HL-60 (cell line): ENCODE measurements around the gene CSF1R.

Experiments
- DNase-seq, 2 experiments: peaks; one replicate each; pipeline ENCODE4 v3.0.0-alpha.2; 2010 to 2020; ENCODE audit warnings: low read depth in 1 of 2, low spot score in 1 of 2
- H3K27ac ChIP-seq: fragments of 250-450 bp; sonication (Bioruptor Pico); replicated peaks from 2 replicates; pipeline ENCODE4 v1.5.1; 2020; ENCODE audit warnings: mild to moderate bottlenecking, moderate library complexity
- H3K27me3 ChIP-seq: fragments of 250-450 bp; sonication (Bioruptor Pico); 2 replicates; pipeline ENCODE4 v1.5.1; 2021; ENCODE audit warnings: mild to moderate bottlenecking, moderate library complexity; ENCODE audit not compliant: insufficient read depth, poor library complexity, severe bottlenecking
- H3K4me3 ChIP-seq: replicated peaks from 2 replicates; pipeline ENCODE4 v1.5.1; 2011; ENCODE audit warnings: mild to moderate bottlenecking, control low read depth, low read length; ENCODE audit not compliant: insufficient read depth
- GABPA ChIP-seq: IDR thresholded peaks from 2 replicates; pipeline ENCODE4 v1.6.1; 2012; ENCODE audit warnings: low read depth
- POLR2AphosphoS5 ChIP-seq: IDR thresholded peaks from 2 replicates; pipeline ENCODE4 v1.6.1; 2012; ENCODE audit warnings: low read depth
- SPI1 ChIP-seq: IDR thresholded peaks from 2 replicates; pipeline ENCODE4 v1.6.1; 2012; ENCODE audit warnings: low read depth, mild to moderate bottlenecking, borderline replicate concordance
- TF ChIP-seq, protein P1 (sequence below): IDR thresholded peaks from 2 replicates; pipeline ENCODE4 v1.6.1; 2012; ENCODE audit warnings: low read depth; ENCODE audit not compliant: insufficient replicate concordance
- TF ChIP-seq, protein P2 (sequence below): IDR thresholded peaks from one replicate; pipeline ENCODE4 v1.5.1; 2011; ENCODE audit warnings: low read length, control low read depth, inconsistent platforms; ENCODE audit not compliant: insufficient read depth

The CSF1R gene

DNA sequence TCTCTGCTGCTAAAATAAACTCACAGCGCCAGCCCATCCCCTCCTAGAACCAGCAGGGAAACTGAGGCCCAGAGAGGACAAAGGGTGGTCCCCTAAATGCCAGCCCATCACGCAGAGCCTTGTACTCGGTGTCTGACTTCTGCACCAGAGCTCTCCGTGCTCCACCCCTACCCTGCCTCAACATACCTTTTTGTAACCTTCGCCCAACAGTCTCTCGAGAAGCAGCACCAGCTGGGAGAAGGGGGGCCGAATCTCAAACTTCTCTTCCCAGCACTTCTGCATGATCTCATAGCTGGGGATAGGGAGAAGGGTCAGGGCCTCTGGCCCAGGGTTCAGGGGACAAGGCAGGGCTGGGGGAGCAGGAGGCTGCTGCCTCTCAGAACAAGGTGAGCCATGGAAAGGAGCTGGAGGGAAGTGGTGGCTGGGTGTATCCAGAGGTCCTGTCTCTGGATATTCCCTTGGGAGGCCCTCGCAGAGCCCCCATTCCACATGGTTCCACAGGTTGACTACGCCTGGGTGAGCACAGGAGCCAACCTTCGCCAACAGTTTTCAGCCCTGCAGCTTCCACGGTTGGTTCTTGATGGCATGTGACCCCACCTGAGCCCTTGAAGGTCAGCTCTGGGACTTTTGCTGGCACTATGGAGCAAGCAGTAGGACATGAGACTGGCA lies 32.3 kb upstream of the CSF1R start:
- H3K4me3 ChIP-seq = no peak overlapping the region
- H3K27me3 ChIP-seq = no peaks in the 10 kb centered on the region

DNA sequence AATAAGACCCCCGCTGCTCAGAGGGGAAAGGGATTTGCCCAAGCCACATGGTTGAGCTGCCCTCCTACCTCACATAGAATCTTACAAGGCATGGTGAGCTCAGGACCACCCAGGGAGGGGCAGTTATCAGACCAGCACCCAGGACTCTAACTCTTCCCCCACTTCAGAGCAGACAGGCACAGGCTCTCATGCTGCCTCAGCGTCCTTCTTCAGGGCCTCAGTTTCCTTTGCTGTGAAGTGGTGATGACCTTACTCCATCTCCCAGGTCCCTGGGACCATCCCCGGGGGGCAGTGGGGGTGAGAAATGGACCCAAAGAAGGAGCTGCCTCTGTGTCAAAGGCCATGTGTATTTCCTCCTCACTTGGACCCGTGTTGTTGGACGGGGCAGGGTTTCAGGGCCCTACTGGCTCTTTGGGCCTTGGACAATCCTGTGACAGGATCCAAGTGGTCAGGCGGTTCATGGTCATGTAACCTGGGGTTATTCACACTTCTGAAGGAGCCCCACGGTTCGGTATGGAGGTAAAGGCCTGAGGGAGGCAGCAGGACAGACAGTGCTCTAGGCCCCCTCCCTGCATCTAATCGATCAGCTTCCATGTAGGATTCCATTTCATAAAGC lies 31.7 kb upstream of the CSF1R start:
- TF ChIP-seq, protein P1, sequence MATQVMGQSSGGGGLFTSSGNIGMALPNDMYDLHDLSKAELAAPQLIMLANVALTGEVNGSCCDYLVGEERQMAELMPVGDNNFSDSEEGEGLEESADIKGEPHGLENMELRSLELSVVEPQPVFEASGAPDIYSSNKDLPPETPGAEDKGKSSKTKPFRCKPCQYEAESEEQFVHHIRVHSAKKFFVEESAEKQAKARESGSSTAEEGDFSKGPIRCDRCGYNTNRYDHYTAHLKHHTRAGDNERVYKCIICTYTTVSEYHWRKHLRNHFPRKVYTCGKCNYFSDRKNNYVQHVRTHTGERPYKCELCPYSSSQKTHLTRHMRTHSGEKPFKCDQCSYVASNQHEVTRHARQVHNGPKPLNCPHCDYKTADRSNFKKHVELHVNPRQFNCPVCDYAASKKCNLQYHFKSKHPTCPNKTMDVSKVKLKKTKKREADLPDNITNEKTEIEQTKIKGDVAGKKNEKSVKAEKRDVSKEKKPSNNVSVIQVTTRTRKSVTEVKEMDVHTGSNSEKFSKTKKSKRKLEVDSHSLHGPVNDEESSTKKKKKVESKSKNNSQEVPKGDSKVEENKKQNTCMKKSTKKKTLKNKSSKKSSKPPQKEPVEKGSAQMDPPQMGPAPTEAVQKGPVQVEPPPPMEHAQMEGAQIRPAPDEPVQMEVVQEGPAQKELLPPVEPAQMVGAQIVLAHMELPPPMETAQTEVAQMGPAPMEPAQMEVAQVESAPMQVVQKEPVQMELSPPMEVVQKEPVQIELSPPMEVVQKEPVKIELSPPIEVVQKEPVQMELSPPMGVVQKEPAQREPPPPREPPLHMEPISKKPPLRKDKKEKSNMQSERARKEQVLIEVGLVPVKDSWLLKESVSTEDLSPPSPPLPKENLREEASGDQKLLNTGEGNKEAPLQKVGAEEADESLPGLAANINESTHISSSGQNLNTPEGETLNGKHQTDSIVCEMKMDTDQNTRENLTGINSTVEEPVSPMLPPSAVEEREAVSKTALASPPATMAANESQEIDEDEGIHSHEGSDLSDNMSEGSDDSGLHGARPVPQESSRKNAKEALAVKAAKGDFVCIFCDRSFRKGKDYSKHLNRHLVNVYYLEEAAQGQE = no peak
- TF ChIP-seq SPI1 (no peak), POLR2AphosphoS5 (no peak), GABPA (no peak)
- TF ChIP-seq, protein P2, sequence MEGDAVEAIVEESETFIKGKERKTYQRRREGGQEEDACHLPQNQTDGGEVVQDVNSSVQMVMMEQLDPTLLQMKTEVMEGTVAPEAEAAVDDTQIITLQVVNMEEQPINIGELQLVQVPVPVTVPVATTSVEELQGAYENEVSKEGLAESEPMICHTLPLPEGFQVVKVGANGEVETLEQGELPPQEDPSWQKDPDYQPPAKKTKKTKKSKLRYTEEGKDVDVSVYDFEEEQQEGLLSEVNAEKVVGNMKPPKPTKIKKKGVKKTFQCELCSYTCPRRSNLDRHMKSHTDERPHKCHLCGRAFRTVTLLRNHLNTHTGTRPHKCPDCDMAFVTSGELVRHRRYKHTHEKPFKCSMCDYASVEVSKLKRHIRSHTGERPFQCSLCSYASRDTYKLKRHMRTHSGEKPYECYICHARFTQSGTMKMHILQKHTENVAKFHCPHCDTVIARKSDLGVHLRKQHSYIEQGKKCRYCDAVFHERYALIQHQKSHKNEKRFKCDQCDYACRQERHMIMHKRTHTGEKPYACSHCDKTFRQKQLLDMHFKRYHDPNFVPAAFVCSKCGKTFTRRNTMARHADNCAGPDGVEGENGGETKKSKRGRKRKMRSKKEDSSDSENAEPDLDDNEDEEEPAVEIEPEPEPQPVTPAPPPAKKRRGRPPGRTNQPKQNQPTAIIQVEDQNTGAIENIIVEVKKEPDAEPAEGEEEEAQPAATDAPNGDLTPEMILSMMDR = no peak
- no peak overlapping the region for H3K4me3 ChIP-seq
- DNase-seq = no peak

More for the DNA sequence above, 32.3 kb upstream of the CSF1R start:
- DNase-seq = no peak
- TF ChIP-seq, protein P1 = no peak
- TF ChIP-seq GABPA (no peak), POLR2AphosphoS5 (no peak), SPI1 (no peak)
- TF ChIP-seq, protein P2 = no peak
- no peak overlapping the region for H3K27ac ChIP-seq

DNA sequence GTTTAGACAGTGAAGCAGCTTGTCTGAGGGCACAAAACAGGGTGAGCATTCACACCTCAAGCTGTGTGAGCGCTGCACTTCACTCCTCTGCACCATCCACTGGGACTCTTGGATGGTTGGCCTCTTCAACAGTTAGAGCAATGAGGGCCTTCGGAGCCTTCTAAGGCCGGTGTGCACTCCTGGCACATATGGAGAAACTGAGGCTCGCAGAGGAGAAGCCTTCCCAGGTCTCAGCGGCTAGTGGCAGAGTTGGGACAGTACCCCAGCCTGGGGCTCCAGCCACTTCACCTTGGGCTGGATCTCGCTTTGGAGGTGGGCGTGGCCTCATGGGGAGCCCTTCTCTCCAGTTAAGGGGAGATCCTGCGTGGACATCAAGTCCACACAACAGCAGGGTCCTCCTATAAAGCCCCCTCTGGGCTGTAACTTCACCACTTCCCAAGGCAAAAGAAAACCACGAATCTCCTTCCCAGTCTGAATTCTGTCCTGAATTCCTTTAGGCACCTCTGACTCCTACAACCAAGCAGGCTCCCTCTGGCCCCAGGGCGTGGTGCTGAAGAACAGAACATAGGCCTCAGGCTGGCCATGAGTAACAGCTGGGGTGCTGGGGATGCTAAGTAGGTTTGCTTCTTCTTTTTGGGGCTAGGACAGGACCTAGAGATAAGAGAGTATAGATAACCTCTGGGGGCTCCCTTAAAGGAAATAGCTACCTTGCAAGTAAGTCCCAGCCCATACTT lies 30.5 kb upstream of the CSF1R start:
- TF ChIP-seq SPI1 = no peak
- TF ChIP-seq, protein P2 = no peak
- TF ChIP-seq GABPA = no peak
- TF ChIP-seq POLR2AphosphoS5 = no peak
- TF ChIP-seq, protein P1 = no peak
- Histone ChIP-seq H3K27me3 (no peaks in the 10 kb centered on the region), H3K4me3 (no peak overlapping the region), H3K27ac (no peak overlapping the region)
- DNase-seq = no peak

More for the DNA sequence above, 31.7 kb upstream of the CSF1R start:
- no peaks in the 10 kb centered on the region for H3K27me3 ChIP-seq
- no peak overlapping the region for H3K27ac ChIP-seq
